Activated naive CD4-positive, alpha-beta T cell treated with anti-CD3 and anti-CD28 coated beads, Interleukin-2, amount 10 ng/mL, durations not matched to agents 7 days and 5 days (primary cell): ENCODE measurements around the gene CHD2.
A peak's percentile ranks its signal among the peaks of the same experiment; 100 is the strongest.

Experiments
- CTCF ChIA-PET: fragments of 350-600 bp; sonication (Branson Sonifier 250); formaldehyde crosslinking; loops from one replicate; lab custom pipeline; 2021; ENCODE audit warnings: antibody characterized with exemption; lab: Charles Lee
- DNase-seq: peaks from one replicate; pipeline ENCODE4 v3.0.0-alpha.2; 2020
- H3K27ac Mint-ChIP-seq: one replicate; pipeline ENCODE4 v1.8.0; 2021; ENCODE audit warnings: mild to moderate bottlenecking, moderate library complexity, mixed read lengths
- H3K27me3 Mint-ChIP-seq: one replicate; pipeline ENCODE4 v1.8.0; 2021; ENCODE audit warnings: mild to moderate bottlenecking, mixed read lengths
- H3K36me3 Mint-ChIP-seq: one replicate; pipeline ENCODE4 v1.8.0; 2021; ENCODE audit warnings: mixed read lengths
- H3K4me1 Mint-ChIP-seq: one replicate; pipeline ENCODE4 v1.8.0; 2021; ENCODE audit warnings: mixed read lengths
- H3K4me3 Mint-ChIP-seq: one replicate; pipeline ENCODE4 v1.8.0; 2021; ENCODE audit warnings: mild to moderate bottlenecking, moderate library complexity, mixed read lengths
- H3K9me3 Mint-ChIP-seq: one replicate; pipeline ENCODE4 v1.8.0; 2021; ENCODE audit warnings: mixed read lengths

The CHD2 gene

GRCh38 chr15:92981333-92981732 lies 81.2 kb downstream of the CHD2 start:
- Mint-ChIP-seq H3K4me3 (no peak overlapping the region), H3K27me3 (no peaks in the 10 kb centered on the region), H3K27ac (peak overlapping the region; percentile 17), H3K4me1 (peaks cover 2% of the 10 kb centered on the region), H3K36me3 (peaks cover 42% of the 10 kb centered on the region), H3K9me3 (no peaks in the 10 kb centered on the region)
- no peak for DNase-seq
- CTCF ChIA-PET = no interaction called here

- H3K27ac Mint-ChIP-seq = no peak overlapping the region
- CTCF ChIA-PET = interaction anchor here (1.4 kb wide), 1 partner anchor 8 kb away, joined by 3 read pairs; no protein-coding TSS in a partner anchor
- no peak for DNase-seq
- no peaks in the 10 kb centered on the region for H3K9me3 Mint-ChIP-seq
- H3K4me3 Mint-ChIP-seq = no peak overlapping the region
- no peaks in the 10 kb centered on the region for H3K27me3 Mint-ChIP-seq
- H3K36me3 Mint-ChIP-seq = peaks cover 36% of the 10 kb centered on the region
- peaks cover 2% of the 10 kb centered on the region for H3K4me1 Mint-ChIP-seq
Observed at GRCh38 chr15:92984161-92984560, 84.0 kb downstream of the CHD2 start.

- CTCF ChIA-PET = no interaction called here
- H3K27ac Mint-ChIP-seq = no peak overlapping the region
- peaks cover 63% of the 10 kb centered on the region for H3K36me3 Mint-ChIP-seq
- no peak overlapping the region for H3K4me3 Mint-ChIP-seq
- no peaks in the 10 kb centered on the region for H3K27me3 Mint-ChIP-seq
- H3K9me3 Mint-ChIP-seq = no peaks in the 10 kb centered on the region
- no peak for DNase-seq
- H3K4me1 Mint-ChIP-seq = no peaks in the 10 kb centered on the region
Observed at GRCh38 chr15:92989470-92989869, 89.3 kb downstream of the CHD2 start.

- CTCF ChIA-PET = no interaction called here
- DNase-seq = no peak
- H3K27ac Mint-ChIP-seq = peak overlapping the region; percentile 67
Observed at GRCh38 chr15:92990031-92990430, 89.9 kb downstream of the CHD2 start.

GRCh38 chr15:92992720-92993119 lies 92.6 kb downstream of the CHD2 start:
- Mint-ChIP-seq H3K4me1 (peaks cover 16% of the 10 kb centered on the region), H3K27me3 (no peaks in the 10 kb centered on the region), H3K36me3 (peaks cover 74% of the 10 kb centered on the region), H3K27ac (no peak overlapping the region), H3K4me3 (no peak overlapping the region), H3K9me3 (no peaks in the 10 kb centered on the region)
- CTCF ChIA-PET = interaction anchor here (1.0 kb wide), 1 partner anchor 196 kb away, joined by 4 read pairs; no protein-coding TSS in a partner anchor
- DNase-seq = no peak

More at GRCh38 chr15:92990031-92990430, 89.9 kb downstream of the CHD2 start:
- peaks cover 68% of the 10 kb centered on the region for H3K36me3 Mint-ChIP-seq
- H3K4me3 Mint-ChIP-seq = no peak overlapping the region
- no peaks in the 10 kb centered on the region for H3K27me3 Mint-ChIP-seq
- H3K9me3 Mint-ChIP-seq = no peaks in the 10 kb centered on the region
- H3K4me1 Mint-ChIP-seq = peaks cover 2% of the 10 kb centered on the region

- CTCF ChIA-PET = interaction anchor here (0.7 kb wide), 1 partner anchor 200 kb away, joined by 3 read pairs; no protein-coding TSS in a partner anchor
- Mint-ChIP-seq H3K9me3 (no peaks in the 10 kb centered on the region), H3K4me3 (no peak overlapping the region), H3K4me1 (peaks cover 28% of the 10 kb centered on the region), H3K27me3 (no peaks in the 10 kb centered on the region), H3K36me3 (peaks cover 76% of the 10 kb centered on the region), H3K27ac (peak overlapping the region; percentile 78)
- DNase-seq = no peak
Observed at GRCh38 chr15:92997821-92998220, 97.7 kb downstream of the CHD2 start.

- Mint-ChIP-seq H3K27me3 (no peaks in the 10 kb centered on the region), H3K4me3 (no peak overlapping the region), H3K9me3 (no peaks in the 10 kb centered on the region), H3K27ac (no peak overlapping the region), H3K36me3 (peaks cover 81% of the 10 kb centered on the region), H3K4me1 (peaks cover 25% of the 10 kb centered on the region)
- CTCF ChIA-PET = interaction anchor here (2.4 kb wide), 1 partner anchor 29 kb away, joined by 7 read pairs; no protein-coding TSS in a partner anchor
- no peak for DNase-seq
Observed at GRCh38 chr15:93001156-93001555, 101.0 kb downstream of the CHD2 start.

- CTCF ChIA-PET = interaction anchor here (2.4 kb wide), 1 partner anchor 28 kb away, joined by 7 read pairs; no protein-coding TSS in a partner anchor
- Mint-ChIP-seq H3K27me3 (no peaks in the 10 kb centered on the region), H3K9me3 (no peaks in the 10 kb centered on the region), H3K36me3 (peaks cover 80% of the 10 kb centered on the region), H3K4me3 (no peak overlapping the region), H3K27ac (peak overlapping the region; percentile 77), H3K4me1 (peaks cover 20% of the 10 kb centered on the region)
- DNase-seq = no peak
Observed at GRCh38 chr15:93001881-93002280, 101.8 kb downstream of the CHD2 start.

- no peak for DNase-seq
- Mint-ChIP-seq H3K27ac (no peak overlapping the region), H3K9me3 (no peaks in the 10 kb centered on the region), H3K27me3 (no peaks in the 10 kb centered on the region), H3K4me3 (no peak overlapping the region), H3K36me3 (peaks cover 81% of the 10 kb centered on the region), H3K4me1 (no peaks in the 10 kb centered on the region)
- CTCF ChIA-PET = no interaction called here
Observed at GRCh38 chr15:93005133-93005532, 105.0 kb downstream of the CHD2 start.

- Mint-ChIP-seq H3K27me3 (no peaks in the 10 kb centered on the region), H3K27ac (no peak overlapping the region), H3K4me1 (no peaks in the 10 kb centered on the region), H3K36me3 (peaks cover 81% of the 10 kb centered on the region), H3K9me3 (no peaks in the 10 kb centered on the region), H3K4me3 (no peak overlapping the region)
- CTCF ChIA-PET = no interaction called here
- no peak for DNase-seq
Observed at GRCh38 chr15:93007994-93008393, 107.9 kb downstream of the CHD2 start.

GRCh38 chr15:93012786-93013185 lies 112.7 kb downstream of the CHD2 start:
- Mint-ChIP-seq H3K4me1 (peaks cover 10% of the 10 kb centered on the region), H3K27me3 (no peaks in the 10 kb centered on the region), H3K27ac (no peak overlapping the region), H3K4me3 (no peak overlapping the region), H3K9me3 (no peaks in the 10 kb centered on the region), H3K36me3 (peaks cover 81% of the 10 kb centered on the region)
- CTCF ChIA-PET = no interaction called here
- DNase-seq = no peak

GRCh38 chr15:93017526-93017925 lies 117.4 kb downstream of the CHD2 start:
- H3K4me3 Mint-ChIP-seq = no peak overlapping the region
- peak overlapping the region; percentile 57 for H3K27ac Mint-ChIP-seq
- CTCF ChIA-PET = interaction anchor here (0.7 to 5.5 kb wide), 6 partner anchors 13 to 221 kb away, joined by 3 to 35 read pairs (median 4); no protein-coding TSS in a partner anchor
- H3K4me1 Mint-ChIP-seq = peaks cover 52% of the 10 kb centered on the region
- no peaks in the 10 kb centered on the region for H3K9me3 Mint-ChIP-seq
- no peaks in the 10 kb centered on the region for H3K27me3 Mint-ChIP-seq
- peaks cover 86% of the 10 kb centered on the region for H3K36me3 Mint-ChIP-seq
- DNase-seq = no peak

GRCh38 chr15:93018574-93018973 lies 118.5 kb downstream of the CHD2 start:
- H3K9me3 Mint-ChIP-seq = no peaks in the 10 kb centered on the region
- H3K36me3 Mint-ChIP-seq = peaks cover 86% of the 10 kb centered on the region
- peak overlapping the region; percentile 57 for H3K27ac Mint-ChIP-seq
- no peak for DNase-seq
- H3K4me3 Mint-ChIP-seq = no peak overlapping the region
- H3K27me3 Mint-ChIP-seq = no peaks in the 10 kb centered on the region
- CTCF ChIA-PET = interaction anchor here (1.9 to 5.5 kb wide), 2 partner anchors 12 to 222 kb away, joined by 15 to 35 read pairs; no protein-coding TSS in a partner anchor
- H3K4me1 Mint-ChIP-seq = peaks cover 62% of the 10 kb centered on the region

GRCh38 chr15:93019090-93019489 lies 119.0 kb downstream of the CHD2 start:
- H3K4me1 Mint-ChIP-seq = peaks cover 66% of the 10 kb centered on the region
- no peaks in the 10 kb centered on the region for H3K27me3 Mint-ChIP-seq
- peaks cover 90% of the 10 kb centered on the region for H3K36me3 Mint-ChIP-seq
- H3K4me3 Mint-ChIP-seq = no peak overlapping the region
- no peaks in the 10 kb centered on the region for H3K9me3 Mint-ChIP-seq
- CTCF ChIA-PET = interaction anchor here (1.9 to 5.5 kb wide), 2 partner anchors 11 to 222 kb away, joined by 15 to 35 read pairs; no protein-coding TSS in a partner anchor
- DNase-seq = no peak
- H3K27ac Mint-ChIP-seq = peak overlapping the region; percentile 20

- Mint-ChIP-seq H3K36me3 (peaks cover 91% of the 10 kb centered on the region), H3K4me3 (no peak overlapping the region), H3K27me3 (no peaks in the 10 kb centered on the region), H3K27ac (peak overlapping the region; percentile 46), H3K9me3 (no peaks in the 10 kb centered on the region), H3K4me1 (peaks cover 75% of the 10 kb centered on the region)
- CTCF ChIA-PET = interaction anchor here (2.5 to 5.5 kb wide), 2 partner anchors 11 to 223 kb away, joined by 15 to 35 read pairs; no protein-coding TSS in a partner anchor
- DNase-seq = no peak
Observed at GRCh38 chr15:93019971-93020370, 119.8 kb downstream of the CHD2 start.
